HG02588 (cell line): ENCODE data around the gene NFU1.
"Not testable (repeated sequence)": the region's sequence is repeated elsewhere in the genome, so short reads cannot be mapped to it uniquely, and the experiment has no call there.

Source experiments
- ATAC-seq: cut with Tn5 transposase; IDR thresholded peaks from one replicate; pipeline ENCODE4 v1.9.1; 2021; ENCODE audit warnings: mild to moderate bottlenecking, moderate library complexity; ENCODE audit not compliant: unreplicated experiment

NFU1 gene

GRCh38 chr2:69452687-69453086, 15.5 kb upstream of the NFU1 start:
- no peak for ATAC-seq

GRCh38 chr2:69450735-69451416, 13.6 kb upstream of the NFU1 start:
- ATAC-seq: no peak

GRCh38 chr2:69449906-69450305, 12.7 kb upstream of the NFU1 start:
- no peak for ATAC-seq

- not testable (repeated sequence) for ATAC-seq
These were observed 6.4 kb upstream of the NFU1 start for GRCh38 chr2:69443673-69444072.

GRCh38 chr2:69439499-69439898, 2.3 kb upstream of the NFU1 start:
- ATAC-seq: not testable (repeated sequence)

- ATAC-seq: no peak
These were observed 1.3 kb upstream of the NFU1 start for GRCh38 chr2:69438580-69438979.

GRCh38 chr2:69437751-69438154, 518 bp upstream of the NFU1 start:
- ATAC-seq: no peak

- no peak for ATAC-seq
These were observed 668 bp downstream of the NFU1 start for GRCh38 chr2:69436596-69436937.

GRCh38 chr2:69434753-69435152, 2.5 kb downstream of the NFU1 start:
- no peak for ATAC-seq

GRCh38 chr2:69429491-69430183, 7.6 kb downstream of the NFU1 start:
- no peak for ATAC-seq

- ATAC-seq: no peak
These were observed 8.3 kb downstream of the NFU1 start for GRCh38 chr2:69428981-69429380.

GRCh38 chr2:69424419-69424818, 12.8 kb downstream of the NFU1 start:
- ATAC-seq: no peak

- no peak for ATAC-seq
These were observed 15.0 kb downstream of the NFU1 start for GRCh38 chr2:69422198-69422597.

- not testable (repeated sequence) for ATAC-seq
These were observed 18.1 kb downstream of the NFU1 start for GRCh38 chr2:69419111-69419510.

- ATAC-seq: no peak
These were observed 21.1 kb downstream of the NFU1 start for GRCh38 chr2:69416147-69416546.

- ATAC-seq: no peak
These were observed 26.1 kb downstream of the NFU1 start for GRCh38 chr2:69411120-69411519.

GRCh38 chr2:69405306-69405705, 31.9 kb downstream of the NFU1 start:
- ATAC-seq: no peak

- no peak for ATAC-seq
These were observed 37.1 kb downstream of the NFU1 start for GRCh38 chr2:69400121-69400520.

GRCh38 chr2:69397234-69397633, 40.0 kb downstream of the NFU1 start:
- no peak for ATAC-seq

GRCh38 chr2:69395866-69396265, 41.4 kb downstream of the NFU1 start:
- ATAC-seq: no peak

GRCh38 chr2:69393963-69394362, 43.3 kb downstream of the NFU1 start:
- ATAC-seq: no peak

- no peak for ATAC-seq
These were observed 46.8 kb downstream of the NFU1 start for GRCh38 chr2:69390471-69390870.

- ATAC-seq: no peak
These were observed 47.2 kb downstream of the NFU1 start for GRCh38 chr2:69390001-69390400.
